Measurements from ENCODE around the gene CEMIP. TPM values are rescaled to one million over a fixed set of nuclear protein-coding genes. Genes with fewer than 3 reads are reported as not detected.

The CEMIP gene
- total RNA-seq, 1 experiment from 2014 or later = 3.1 TPM

GRCh38 chr15:80844011-80844732, 65.0 kb downstream of the CEMIP start:
- H3K27ac ChIP-seq (ENCODE audit: low read length) = peak overlapping the region; percentile 89
- H3F3A ChIP-seq (ENCODE audit: low read length, unreplicated experiment) = no peaks in the 10 kb centered on the region
- H2AFZ ChIP-seq (ENCODE audit: low read length) = no peak overlapping the region
- DNase-seq = peak; percentile 86
- no peak overlapping the region for H3K4me3 ChIP-seq (ENCODE audit: low read length)
- H3K9ac ChIP-seq (ENCODE audit: low read length) = peak overlapping the region; percentile 38; the same call in 1 of the 2 replicates
- peak; percentile 55 for ATAC-seq
- H3K36me3 ChIP-seq (ENCODE audit: low read depth, low read length) = no peaks in the 10 kb centered on the region
- H3K4me1 ChIP-seq (ENCODE audit: insufficient read depth, low read length) = peaks cover 79% of the 10 kb centered on the region
- H3K79me2 ChIP-seq (ENCODE audit: low read length) = no peaks in the 10 kb centered on the region
- intact Hi-C loops (cut with micrococcal nuclease) = no loop called here
- no peak for TF ChIP-seq EZH2 (IDR thresholded peaks at IDR 0.05; ENCODE audit: low read length, unreplicated experiment)
- TF ChIP-seq EZH2phosphoT487 (IDR thresholded peaks at IDR 0.05; ENCODE audit: borderline replicate concordance, low read length) = no peak
- TF ChIP-seq, protein P1, sequence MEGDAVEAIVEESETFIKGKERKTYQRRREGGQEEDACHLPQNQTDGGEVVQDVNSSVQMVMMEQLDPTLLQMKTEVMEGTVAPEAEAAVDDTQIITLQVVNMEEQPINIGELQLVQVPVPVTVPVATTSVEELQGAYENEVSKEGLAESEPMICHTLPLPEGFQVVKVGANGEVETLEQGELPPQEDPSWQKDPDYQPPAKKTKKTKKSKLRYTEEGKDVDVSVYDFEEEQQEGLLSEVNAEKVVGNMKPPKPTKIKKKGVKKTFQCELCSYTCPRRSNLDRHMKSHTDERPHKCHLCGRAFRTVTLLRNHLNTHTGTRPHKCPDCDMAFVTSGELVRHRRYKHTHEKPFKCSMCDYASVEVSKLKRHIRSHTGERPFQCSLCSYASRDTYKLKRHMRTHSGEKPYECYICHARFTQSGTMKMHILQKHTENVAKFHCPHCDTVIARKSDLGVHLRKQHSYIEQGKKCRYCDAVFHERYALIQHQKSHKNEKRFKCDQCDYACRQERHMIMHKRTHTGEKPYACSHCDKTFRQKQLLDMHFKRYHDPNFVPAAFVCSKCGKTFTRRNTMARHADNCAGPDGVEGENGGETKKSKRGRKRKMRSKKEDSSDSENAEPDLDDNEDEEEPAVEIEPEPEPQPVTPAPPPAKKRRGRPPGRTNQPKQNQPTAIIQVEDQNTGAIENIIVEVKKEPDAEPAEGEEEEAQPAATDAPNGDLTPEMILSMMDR (conservative IDR thresholded peaks at IDR 0.05; ENCODE audit: low read depth, low read length) = no peak
- CTCF ChIA-PET = interaction anchor here (0.6 kb wide), 1 partner anchor 64 kb away, joined by 3 read pairs; no protein-coding TSS in a partner anchor
- no peaks in the 10 kb centered on the region for H3K27me3 ChIP-seq (ENCODE audit: low read length)
- H3K4me2 ChIP-seq (ENCODE audit: low read length) = peak overlapping the region; percentile 38
- no TSS peak for BruUV-seq (replicated peaks)
- H3K9me2 ChIP-seq (replicated peaks; ENCODE audit: low read length) = no peaks in the 10 kb centered on the region
- POLR2A ChIA-PET (ENCODE audit: unreplicated experiment) = no interaction called here
- no peaks in the 10 kb centered on the region for H4K20me1 ChIP-seq (ENCODE audit: low read length)
- H3K9me3 ChIP-seq (ENCODE audit: low read length) = no peaks in the 10 kb centered on the region

DNA sequence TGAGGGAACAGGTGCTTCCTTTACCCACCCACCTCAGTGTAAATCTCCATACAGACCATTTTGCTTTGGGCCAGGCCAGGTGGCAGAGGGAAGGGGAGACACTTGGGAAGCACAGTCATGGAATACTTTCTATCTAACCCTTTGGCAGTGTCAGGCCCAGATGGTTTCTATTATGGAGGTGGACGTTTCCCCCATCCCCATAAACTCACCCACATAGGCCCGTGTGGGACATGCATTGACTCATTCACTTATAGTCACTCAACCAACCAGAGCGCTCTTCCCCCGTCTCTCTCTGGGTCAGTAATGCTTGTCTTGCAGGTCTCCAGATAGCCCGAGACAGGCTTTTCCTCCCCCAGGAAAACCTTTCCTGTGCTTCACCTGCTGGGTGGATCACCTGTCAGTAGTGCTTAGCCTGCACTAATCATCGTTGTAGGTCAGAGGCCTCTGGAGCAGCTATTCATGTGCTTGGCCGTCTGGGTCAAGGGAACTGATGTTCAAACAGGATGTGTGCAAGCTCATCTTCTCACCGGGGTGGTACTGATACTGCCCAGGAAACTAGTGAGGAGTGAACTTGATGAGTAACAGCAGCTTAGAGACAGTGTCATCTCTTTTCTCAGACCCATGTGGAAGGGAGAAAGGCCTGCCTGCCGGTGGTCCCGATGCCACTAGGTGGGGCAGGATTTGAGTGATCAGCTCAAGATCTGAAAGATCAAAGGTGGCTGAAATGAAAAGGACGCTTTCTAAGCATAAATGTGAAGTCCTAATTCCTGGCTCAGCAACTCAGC, 67.1 kb downstream of the CEMIP start:
- CTCF ChIA-PET = no interaction called here
- no peak overlapping the region for H3K4me3 ChIP-seq (ENCODE audit: low read length)
- POLR2A ChIA-PET (ENCODE audit: unreplicated experiment) = no interaction called here
- no peak overlapping the region for H3K9ac ChIP-seq (ENCODE audit: low read length)
- H3K36me3 ChIP-seq (ENCODE audit: low read depth, low read length) = no peaks in the 10 kb centered on the region
- no TSS peak for BruUV-seq (replicated peaks)
- no peak overlapping the region for H3K4me2 ChIP-seq (ENCODE audit: low read length)
- TF ChIP-seq, protein P1 (conservative IDR thresholded peaks at IDR 0.05; ENCODE audit: low read depth, low read length) = 0 out of 2 replicates have a peak, but pooled peaks have one; percentile 9
- no peak for TF ChIP-seq EZH2 (IDR thresholded peaks at IDR 0.05; ENCODE audit: low read length, unreplicated experiment)
- H3K79me2 ChIP-seq (ENCODE audit: low read length) = no peaks in the 10 kb centered on the region
- H3K27me3 ChIP-seq (ENCODE audit: low read length) = no peaks in the 10 kb centered on the region
- H3K9me2 ChIP-seq (replicated peaks; ENCODE audit: low read length) = no peaks in the 10 kb centered on the region
- no peaks in the 10 kb centered on the region for H4K20me1 ChIP-seq (ENCODE audit: low read length)
- H3K27ac ChIP-seq (ENCODE audit: low read length) = peak overlapping the region; percentile 59
- peaks cover 79% of the 10 kb centered on the region for H3K4me1 ChIP-seq (ENCODE audit: insufficient read depth, low read length)
- H3F3A ChIP-seq (ENCODE audit: low read length, unreplicated experiment) = no peaks in the 10 kb centered on the region
- ATAC-seq (no peak), DNase-seq (peak; percentile 37)
- H3K9me3 ChIP-seq (ENCODE audit: low read length) = no peaks in the 10 kb centered on the region
- H2AFZ ChIP-seq (ENCODE audit: low read length) = no peak overlapping the region
- intact Hi-C loops (cut with micrococcal nuclease) = no loop called here

DNA sequence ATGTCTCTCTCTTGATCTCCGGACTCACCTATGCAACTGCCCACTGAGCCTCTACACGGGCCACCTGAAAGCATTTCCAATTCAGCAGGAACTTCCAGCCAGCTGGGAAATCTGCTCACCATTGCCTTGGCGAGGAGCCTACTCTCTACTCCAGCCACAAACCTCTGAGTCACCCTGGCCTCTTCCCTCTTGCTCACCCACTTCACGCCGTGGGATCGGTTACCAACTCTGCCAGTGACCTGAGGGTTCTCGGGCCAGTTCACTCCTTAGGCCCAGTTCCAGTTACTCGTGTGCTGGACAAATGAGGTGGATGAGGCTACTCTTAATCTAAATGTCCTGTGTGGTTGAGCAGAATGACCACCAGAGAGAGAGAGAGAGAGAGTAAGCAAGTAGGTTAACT, 70.1 kb downstream of the CEMIP start:
- DNase-seq (peak; percentile 93), ATAC-seq (peak; percentile 55)
- ChIA-PET POLR2A (ENCODE audit: unreplicated experiment) (no interaction called here), CTCF (no interaction called here)
- H3K9me2 ChIP-seq (replicated peaks; ENCODE audit: low read length) = no peaks in the 10 kb centered on the region
- no peaks in the 10 kb centered on the region for H3K27me3 ChIP-seq (ENCODE audit: low read length)
- H3K9ac ChIP-seq (ENCODE audit: low read length) = peak overlapping the region; percentile 29
- no peak overlapping the region for H3K4me3 ChIP-seq (ENCODE audit: low read length)
- H2AFZ ChIP-seq (ENCODE audit: low read length) = no peak overlapping the region
- H3K79me2 ChIP-seq (ENCODE audit: low read length) = no peaks in the 10 kb centered on the region
- no peaks in the 10 kb centered on the region for H3K36me3 ChIP-seq (ENCODE audit: low read depth, low read length)
- H3K4me2 ChIP-seq (ENCODE audit: low read length) = peak overlapping the region; percentile 50
- intact Hi-C loops (cut with micrococcal nuclease) = no loop called here
- no peaks in the 10 kb centered on the region for H3K9me3 ChIP-seq (ENCODE audit: low read length)
- TF ChIP-seq, protein P1 (conservative IDR thresholded peaks at IDR 0.05; ENCODE audit: low read depth, low read length) = no peak
- TF ChIP-seq EZH2phosphoT487 (IDR thresholded peaks at IDR 0.05; ENCODE audit: borderline replicate concordance, low read length) (no peak), EZH2 (IDR thresholded peaks at IDR 0.05; ENCODE audit: low read length, unreplicated experiment) (no peak)
- BruUV-seq (replicated peaks) = no TSS peak
- H4K20me1 ChIP-seq (ENCODE audit: low read length) = no peaks in the 10 kb centered on the region
- peaks cover 9% of the 10 kb centered on the region for H3F3A ChIP-seq (ENCODE audit: low read length, unreplicated experiment)
- H3K4me1 ChIP-seq (ENCODE audit: insufficient read depth, low read length) = peaks cover 82% of the 10 kb centered on the region
- H3K27ac ChIP-seq (ENCODE audit: low read length) = peak overlapping the region; percentile 86

All from PC-3 (cell line).